ENCODE measurements around the gene KIF15. TPM values are rescaled to one million over a fixed set of nuclear protein-coding genes. Genes with fewer than 3 reads are reported as not detected.

Gene KIF15
- total RNA-seq, 4 donors from 2014 or later, result 0.25 to 1.6 (median 0.38) TPM

DNA sequence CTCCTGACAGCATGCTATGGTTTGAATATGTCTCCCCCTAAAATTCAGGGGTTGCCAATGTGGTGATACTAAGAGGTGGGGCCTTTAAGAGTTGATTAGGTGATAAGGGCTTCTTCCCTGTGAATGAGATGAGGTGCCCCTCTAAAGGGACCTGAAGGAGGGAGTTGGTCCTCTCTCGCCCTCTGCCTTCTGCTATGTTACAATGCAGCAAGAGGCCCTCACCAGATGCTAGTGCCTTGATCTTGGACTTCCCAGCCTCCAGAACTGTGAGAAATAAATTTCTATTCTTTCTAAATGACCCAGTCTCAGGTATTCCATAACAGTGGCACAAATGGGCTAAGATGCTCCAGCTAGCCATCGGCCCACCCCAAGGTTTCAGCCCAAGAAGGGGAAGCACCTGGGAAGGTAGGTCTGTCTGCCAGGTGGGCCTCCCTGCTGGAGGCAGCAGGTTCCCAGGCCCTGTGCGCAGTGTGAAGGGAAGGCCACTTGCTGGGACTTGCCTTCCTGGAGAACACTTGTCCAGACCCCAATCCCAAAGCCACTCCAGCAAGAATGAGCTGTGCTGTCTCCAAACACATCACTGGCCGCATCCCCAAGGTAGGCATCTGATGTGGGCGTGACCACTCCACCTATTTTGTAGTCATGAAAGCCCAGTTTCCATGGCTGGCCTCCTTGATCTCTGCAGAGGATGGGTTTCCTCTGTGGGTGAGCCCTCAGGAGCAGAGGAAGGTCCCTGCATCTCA lies 121.8 kb downstream of the KIF15 start:
- in situ Hi-C loops (cut with MboI; ENCODE audit: low sequenced_read_pairs in 4 of 4) (no loop called here), intact Hi-C loops (cut with DNase I; ENCODE audit: low total_unique reads) (no loop called here)
- ATAC-seq, result no peak
- Histone ChIP-seq H3K4me1 (no peaks in the 10 kb centered on the region), H3K27ac (no peak overlapping the region), H3K4me3 (no peak overlapping the region), H3K9me3 (no peaks in the 10 kb centered on the region), H3K36me3 (no peaks in the 10 kb centered on the region), H3K27me3 (peaks cover 0 to 3% (median 0%) of the 10 kb centered on the region in 3 donors)
- DNase-seq, result no peak
- TF ChIP-seq, protein P1, sequence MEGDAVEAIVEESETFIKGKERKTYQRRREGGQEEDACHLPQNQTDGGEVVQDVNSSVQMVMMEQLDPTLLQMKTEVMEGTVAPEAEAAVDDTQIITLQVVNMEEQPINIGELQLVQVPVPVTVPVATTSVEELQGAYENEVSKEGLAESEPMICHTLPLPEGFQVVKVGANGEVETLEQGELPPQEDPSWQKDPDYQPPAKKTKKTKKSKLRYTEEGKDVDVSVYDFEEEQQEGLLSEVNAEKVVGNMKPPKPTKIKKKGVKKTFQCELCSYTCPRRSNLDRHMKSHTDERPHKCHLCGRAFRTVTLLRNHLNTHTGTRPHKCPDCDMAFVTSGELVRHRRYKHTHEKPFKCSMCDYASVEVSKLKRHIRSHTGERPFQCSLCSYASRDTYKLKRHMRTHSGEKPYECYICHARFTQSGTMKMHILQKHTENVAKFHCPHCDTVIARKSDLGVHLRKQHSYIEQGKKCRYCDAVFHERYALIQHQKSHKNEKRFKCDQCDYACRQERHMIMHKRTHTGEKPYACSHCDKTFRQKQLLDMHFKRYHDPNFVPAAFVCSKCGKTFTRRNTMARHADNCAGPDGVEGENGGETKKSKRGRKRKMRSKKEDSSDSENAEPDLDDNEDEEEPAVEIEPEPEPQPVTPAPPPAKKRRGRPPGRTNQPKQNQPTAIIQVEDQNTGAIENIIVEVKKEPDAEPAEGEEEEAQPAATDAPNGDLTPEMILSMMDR (IDR thresholded peaks at IDR 0.05 in 4 of 5, conservative IDR thresholded peaks at IDR 0.05 in 1 of 5), result no peak
- TF ChIP-seq POLR2A (IDR thresholded peaks at IDR 0.05), result no peak

DNA sequence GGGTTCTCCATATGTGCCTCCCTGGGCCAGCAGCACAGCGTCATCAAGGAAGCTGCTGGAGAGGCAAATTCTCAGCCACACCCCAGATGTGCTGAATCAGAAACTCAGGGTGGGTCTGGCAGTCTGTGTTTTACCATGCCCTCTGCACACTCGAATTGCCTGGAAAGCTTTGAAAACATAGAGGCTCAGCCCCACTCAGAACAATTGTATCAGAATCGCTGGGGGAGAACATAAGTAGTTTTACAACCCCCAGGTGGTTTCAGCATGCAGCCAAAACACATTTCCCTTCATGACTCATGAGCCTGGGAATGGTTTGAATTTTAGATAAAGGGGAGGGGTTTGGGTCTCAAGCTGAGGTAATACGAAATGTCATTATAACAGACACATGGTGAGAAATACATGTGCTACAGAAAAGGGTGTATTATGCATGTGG lies 122.4 kb downstream of the KIF15 start:
- Histone ChIP-seq H3K9me3 (no peaks in the 10 kb centered on the region), H3K27me3 (peaks cover 0 to 3% (median 0%) of the 10 kb centered on the region in 3 donors), H3K27ac (no peak overlapping the region), H3K4me3 (no peak overlapping the region), H3K4me1 (no peaks in the 10 kb centered on the region), H3K36me3 (no peaks in the 10 kb centered on the region)
- TF ChIP-seq, protein P1 (IDR thresholded peaks at IDR 0.05 in 4 of 5, conservative IDR thresholded peaks at IDR 0.05 in 1 of 5), result no peak
- TF ChIP-seq POLR2A (IDR thresholded peaks at IDR 0.05), result no peak
- no peak for DNase-seq
- in situ Hi-C loops (cut with MboI; ENCODE audit: low sequenced_read_pairs in 4 of 4), result no loop called here
- ATAC-seq, result no peak
- intact Hi-C loops (cut with DNase I; ENCODE audit: low total_unique reads), result no loop called here

DNA sequence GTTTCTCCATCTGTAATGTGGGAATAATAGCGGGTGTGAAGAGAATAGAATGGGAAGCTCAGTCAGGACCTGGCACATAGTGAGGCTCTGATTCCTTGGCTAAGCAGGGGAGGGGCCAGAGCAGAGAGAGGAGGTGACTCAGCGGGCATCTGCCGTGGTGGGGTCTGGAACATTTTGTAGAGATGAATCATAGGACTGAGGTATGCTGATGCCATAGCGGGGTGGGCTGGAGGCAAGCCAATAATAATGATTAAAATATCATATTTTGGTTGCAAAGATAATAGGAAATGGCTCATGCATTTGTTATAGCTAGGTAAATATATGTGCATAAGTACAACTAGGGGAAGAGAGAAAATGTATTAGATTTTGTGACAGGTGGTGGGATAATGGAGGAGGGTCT lies 124.0 kb downstream of the KIF15 start:
- TF ChIP-seq, protein P1 (IDR thresholded peaks at IDR 0.05 in 4 of 5, conservative IDR thresholded peaks at IDR 0.05 in 1 of 5), result no peak
- TF ChIP-seq POLR2A (IDR thresholded peaks at IDR 0.05), result no peak
- no peak for ATAC-seq
- no peaks in the 10 kb centered on the region for H3K9me3 ChIP-seq
- no peak for DNase-seq
- intact Hi-C loops (cut with DNase I; ENCODE audit: low total_unique reads) (no loop called here), in situ Hi-C loops (cut with MboI; ENCODE audit: low sequenced_read_pairs in 4 of 4) (no loop called here)
- H3K27ac ChIP-seq, result no peak overlapping the region
- no peaks in the 10 kb centered on the region for H3K4me1 ChIP-seq
- peaks cover 0 to 3% (median 0%) of the 10 kb centered on the region in 3 donors for H3K27me3 ChIP-seq
- H3K4me3 ChIP-seq, result no peak overlapping the region
- no peaks in the 10 kb centered on the region for H3K36me3 ChIP-seq

DNA sequence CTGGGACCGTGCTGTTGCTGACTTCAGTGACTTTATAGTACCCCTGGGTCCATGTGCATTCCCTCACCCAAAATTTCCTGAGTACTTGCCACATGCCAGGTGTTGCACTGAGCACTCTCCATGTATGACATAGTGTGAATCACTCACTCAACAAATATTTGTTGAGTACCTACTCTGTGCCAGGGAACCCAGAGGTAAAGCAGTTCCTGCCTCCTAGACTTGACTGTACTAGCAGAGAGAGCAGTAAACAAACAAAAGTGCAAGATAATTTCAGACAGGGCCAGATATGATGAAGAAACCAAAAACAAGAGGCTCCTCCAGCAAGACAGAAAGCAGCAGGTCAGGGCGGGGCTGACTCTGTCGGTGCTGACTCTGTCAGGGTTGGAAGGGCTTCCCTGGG lies 125.0 kb downstream of the KIF15 start:
- no peaks in the 10 kb centered on the region for H3K36me3 ChIP-seq

More for the DNA sequence above, 125.0 kb downstream of the KIF15 start:
- DNase-seq (no peak), ATAC-seq (no peak)
- TF ChIP-seq POLR2A (IDR thresholded peaks at IDR 0.05), result no peak
- TF ChIP-seq, protein P1 (IDR thresholded peaks at IDR 0.05 in 4 of 5, conservative IDR thresholded peaks at IDR 0.05 in 1 of 5), result no peak
- intact Hi-C loops (cut with DNase I; ENCODE audit: low total_unique reads) (no loop called here), in situ Hi-C loops (cut with MboI; ENCODE audit: low sequenced_read_pairs in 4 of 4) (no loop called here)
- no peak overlapping the region for H3K27ac ChIP-seq
- H3K9me3 ChIP-seq, result no peaks in the 10 kb centered on the region
- H3K27me3 ChIP-seq, result peaks cover 0 to 3% (median 0%) of the 10 kb centered on the region in 3 donors
- H3K4me1 ChIP-seq, result no peaks in the 10 kb centered on the region
- no peak overlapping the region for H3K4me3 ChIP-seq

Data from gastrocnemius medialis (tissue), 4 donors.